Neuronal stem cell (in vitro differentiated cells): Measurements from ENCODE around the gene PDE2A.

ENCODE experiments used
- DNase-seq: peaks from one replicate; pipeline ENCODE4 v3.0.0-alpha.2; 2013; ENCODE audit warnings: low spot score
- H2AFZ ChIP-seq: one replicate; pipeline ENCODE4 v1.6.1; 2013; ENCODE audit warnings: mild to moderate bottlenecking, low read length, inconsistent platforms
- H2AK5ac ChIP-seq: 2 replicates; pipeline ENCODE4 v1.6.1; 2013; ENCODE audit warnings: low read depth, mild to moderate bottlenecking, inconsistent platforms, low read length, moderate library complexity, mixed read lengths
- H2BK120ac ChIP-seq: 2 replicates; pipeline ENCODE4 v1.6.1; 2013; ENCODE audit warnings: low read depth, mild to moderate bottlenecking, inconsistent platforms, low read length, moderate library complexity, mixed read lengths
- H2BK12ac ChIP-seq: one replicate; pipeline ENCODE4 v1.6.1; 2013; ENCODE audit warnings: low read length, inconsistent platforms
- H2BK15ac ChIP-seq: 2 replicates; pipeline ENCODE4 v1.6.1; 2013; ENCODE audit warnings: mild to moderate bottlenecking, low read length, inconsistent platforms, mixed read lengths
- H2BK5ac ChIP-seq: one replicate; pipeline ENCODE4 v1.6.1; 2013; ENCODE audit warnings: inconsistent platforms, mild to moderate bottlenecking, low read length, moderate library complexity
- H3K14ac ChIP-seq: one replicate; pipeline ENCODE4 v1.6.1; 2013; ENCODE audit warnings: low read length, inconsistent platforms
- H3K18ac ChIP-seq: 2 replicates; pipeline ENCODE4 v1.6.1; 2013; ENCODE audit warnings: low read length, inconsistent platforms
- H3K23ac ChIP-seq: 2 replicates; pipeline ENCODE4 v1.6.1; 2013; ENCODE audit warnings: low read depth, mild to moderate bottlenecking, mixed read lengths, low read length, inconsistent platforms; ENCODE audit not compliant: poor library complexity
- H3K27ac ChIP-seq: replicated peaks from 3 replicates; pipeline ENCODE4 v1.5.1; 2013; ENCODE audit warnings: low read length, inconsistent platforms
- H3K27me3 ChIP-seq, 3 experiments: 2 replicates each; pipeline ENCODE4 v1.6.1; 2013; ENCODE audit warnings: low read length in 3 of 3, mild to moderate bottlenecking in 2 of 3, inconsistent platforms in 1 of 3, low read depth in 1 of 3, mixed read lengths in 1 of 3, moderate library complexity in 1 of 3; ENCODE audit not compliant: control insufficient read depth in 3 of 3, insufficient read depth in 3 of 3
- H3K36me3 ChIP-seq, 2 donors: replicated peaks in 1 of 2; 2 replicates each; pipeline ENCODE4 v1.6.1; 2013; ENCODE audit warnings: low read length in 2 of 2; ENCODE audit not compliant: control insufficient read depth in 2 of 2, insufficient read depth in 2 of 2
- H3K4ac ChIP-seq: 2 replicates; pipeline ENCODE4 v1.6.1; 2013; ENCODE audit warnings: inconsistent platforms, mild to moderate bottlenecking, low read length, moderate library complexity
- H3K4me1 ChIP-seq, 2 donors: 1 replicate in 1 of 2; 2 replicates in 1 of 2; pipeline ENCODE4 v1.6.1; 2013; ENCODE audit warnings: low read length in 2 of 2, low read depth in 1 of 2; ENCODE audit not compliant: control insufficient read depth in 2 of 2, insufficient read depth in 1 of 2
- H3K4me2 ChIP-seq: one replicate; pipeline ENCODE4 v1.6.1; 2013; ENCODE audit warnings: mild to moderate bottlenecking, low read length, inconsistent platforms; ENCODE audit not compliant: insufficient read depth, poor library complexity, severe bottlenecking
- H3K4me3 ChIP-seq, 2 donors: 2 replicates each; pipeline ENCODE4 v1.5.1; 2013; ENCODE audit warnings: low read length in 2 of 2, mild to moderate bottlenecking in 2 of 2, inconsistent platforms in 1 of 2, moderate library complexity in 1 of 2
- H3K79me1 ChIP-seq: one replicate; pipeline ENCODE4 v1.6.1; 2013; ENCODE audit warnings: low read depth, mild to moderate bottlenecking, inconsistent platforms, low read length, moderate library complexity
- H3K9ac ChIP-seq: one replicate; pipeline ENCODE4 v1.6.1; 2013; ENCODE audit warnings: mild to moderate bottlenecking, low read depth, low read length, inconsistent platforms; ENCODE audit not compliant: poor library complexity
- H3K9me3 ChIP-seq, 2 donors: replicated peaks in 1 of 2; 2 replicates each; pipeline versions ENCODE3 to v1.6.1; 2013; ENCODE audit warnings: low read length in 2 of 2, mild to moderate bottlenecking in 2 of 2, inconsistent platforms in 1 of 2, low read depth in 1 of 2, mixed read lengths in 1 of 2, moderate library complexity in 1 of 2; ENCODE audit not compliant: control insufficient read depth in 2 of 2, insufficient read depth in 1 of 2
- H4K8ac ChIP-seq: one replicate; pipeline ENCODE4 v1.6.1; 2013; ENCODE audit warnings: low read depth, mild to moderate bottlenecking, inconsistent platforms, low read length, moderate library complexity
- H4K91ac ChIP-seq: one replicate; pipeline ENCODE4 v1.6.1; 2013; ENCODE audit warnings: low read length, low read depth, mild to moderate bottlenecking, inconsistent platforms; ENCODE audit not compliant: poor library complexity
- WGBS, 2 donors: extraction: QIAGEN DNeasy Blood & Tissue Kit; methylation state at CpG; one replicate each; pipeline ENCODE4 v1.1.7; 2013; ENCODE audit warnings: missing lambda C conversion rate in 2 of 2, mixed read lengths in 1 of 2; ENCODE audit not compliant: insufficient read length in 2 of 2, insufficient replicate concordance in 1 of 2; ENCODE audit errors: extremely low coverage in 2 of 2; 5-methylcytosine and 5-hydroxymethylcytosine counted together

Gene PDE2A

DNA sequence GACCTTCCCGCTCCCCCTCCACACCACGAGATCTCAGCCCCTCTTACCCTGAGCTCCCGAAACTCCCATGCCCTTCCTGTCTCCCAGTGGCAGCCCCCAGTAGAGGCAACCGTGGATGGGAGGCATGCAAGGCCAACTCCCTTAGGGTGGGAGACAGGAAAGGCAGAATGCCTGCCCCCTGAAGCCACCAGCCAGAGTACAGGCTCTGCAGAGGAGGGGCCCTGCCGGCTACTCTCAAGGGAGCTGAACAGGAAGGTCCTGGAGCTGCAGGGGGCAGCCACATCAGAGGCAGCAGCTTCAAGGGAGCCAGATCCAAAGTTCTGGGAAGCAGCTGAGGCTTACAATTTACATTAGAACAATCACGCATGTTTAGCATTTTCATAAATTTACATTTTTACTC, 38.3 kb downstream of the PDE2A start:
- H3K14ac ChIP-seq: no peak overlapping the region
- no peak overlapping the region for H3K27ac ChIP-seq
- no peak overlapping the region for H3K4me2 ChIP-seq
- no peak overlapping the region for H2AFZ ChIP-seq
- WGBS, 2 donors: no CpG with 5 or more reads among the region's 6 CpGs
- peaks cover 4 to 8% of the 10 kb centered on the region in 2 donors for H3K4me1 ChIP-seq
- no peak overlapping the region for H2BK5ac ChIP-seq
- no peak overlapping the region for H2BK12ac ChIP-seq
- H3K4ac ChIP-seq: no peak overlapping the region
- DNase-seq: no peak
- H3K27me3 ChIP-seq: peaks cover 0 to 75% (median 17%) of the 10 kb centered on the region in 3 experiments
- no peaks in the 10 kb centered on the region for H3K36me3 ChIP-seq
- no peak overlapping the region for H2BK120ac ChIP-seq
- H3K79me1 ChIP-seq: peaks cover 1% of the 10 kb centered on the region
- H3K9ac ChIP-seq: no peak overlapping the region
- H3K18ac ChIP-seq: peak overlapping the region; percentile 73
- H3K9me3 ChIP-seq: peaks cover 0 to 3% of the 10 kb centered on the region in 2 donors
- H4K91ac ChIP-seq: no peak overlapping the region
- H4K8ac ChIP-seq: no peak overlapping the region
- H2AK5ac ChIP-seq: no peak overlapping the region
- no peak overlapping the region for H3K23ac ChIP-seq
- H2BK15ac ChIP-seq: no peak overlapping the region
- no peak overlapping the region for H3K4me3 ChIP-seq

- WGBS, 2 donors: no CpG with 5 or more reads among the region's 9 CpGs
Observed at GRCh38 chr11:72635309-72635915, 38.8 kb downstream of the PDE2A start.

GRCh38 chr11:72634472-72635095, 39.6 kb downstream of the PDE2A start:
- Histone ChIP-seq H3K36me3 (no peaks in the 10 kb centered on the region), H3K27me3 (peaks cover 0 to 71% (median 5%) of the 10 kb centered on the region in 3 experiments), H2BK120ac (peak overlapping the region; percentile 22), H2BK5ac (no peak overlapping the region), H3K4me3 (no peak overlapping the region), H3K18ac (peak overlapping the region; percentile 16), H3K23ac (no peak overlapping the region), H3K9ac (peak overlapping the region; percentile 22), H2AFZ (no peak overlapping the region), H2AK5ac (peak overlapping the region; percentile 1), H4K91ac (no peak overlapping the region), H4K8ac (no peak overlapping the region), H2BK12ac (no peak overlapping the region), H3K27ac (no peak overlapping the region), H3K79me1 (no peaks in the 10 kb centered on the region), H3K9me3 (peaks cover 0 to 3% of the 10 kb centered on the region in 2 donors), H3K4me1 (peaks cover 4 to 5% of the 10 kb centered on the region in 2 donors), H3K14ac (no peak overlapping the region), H2BK15ac (peak overlapping the region; percentile 16), H3K4ac (no peak overlapping the region), H3K4me2 (no peak overlapping the region)
- no peak for DNase-seq
- WGBS, 2 donors: no CpG with 5 or more reads among the region's 7 CpGs

More at GRCh38 chr11:72635309-72635915, 38.8 kb downstream of the PDE2A start:
- Histone ChIP-seq H2AFZ (no peak overlapping the region), H2BK120ac (no peak overlapping the region), H3K18ac (no peak overlapping the region), H3K4ac (no peak overlapping the region), H2AK5ac (no peak overlapping the region), H3K27ac (no peak overlapping the region), H4K91ac (no peak overlapping the region), H3K79me1 (peaks cover under 1% of the 10 kb centered on the region), H3K27me3 (peaks cover 0 to 73% (median 11%) of the 10 kb centered on the region in 3 experiments), H2BK12ac (no peak overlapping the region), H3K9me3 (peaks cover 0 to 3% of the 10 kb centered on the region in 2 donors), H3K23ac (no peak overlapping the region), H3K9ac (no peak overlapping the region), H2BK15ac (no peak overlapping the region), H4K8ac (no peak overlapping the region), H3K14ac (no peak overlapping the region), H2BK5ac (no peak overlapping the region), H3K4me1 (peaks cover 4 to 8% of the 10 kb centered on the region in 2 donors), H3K36me3 (no peaks in the 10 kb centered on the region), H3K4me3 (no peak overlapping the region), H3K4me2 (no peak overlapping the region)
- DNase-seq: no peak

DNA sequence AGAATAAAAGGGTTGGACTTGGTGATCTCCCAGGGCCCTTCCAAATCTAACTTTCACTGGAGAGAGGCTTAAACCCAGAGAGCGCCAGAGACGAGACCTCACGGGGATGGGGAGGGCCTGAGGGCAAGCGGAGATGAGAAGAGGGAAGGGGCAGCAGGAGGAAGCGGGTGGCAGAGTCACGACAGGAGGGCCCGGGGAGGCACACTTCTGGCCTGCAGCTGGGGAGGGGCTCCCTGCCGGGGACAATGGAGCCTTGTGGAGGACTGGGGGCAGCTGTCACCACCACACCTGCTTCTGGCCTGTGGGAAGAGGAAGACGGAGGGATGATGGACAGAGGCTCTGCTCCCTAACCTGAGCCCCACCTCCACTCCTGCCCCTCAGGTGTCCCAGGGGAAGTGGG, 40.2 kb downstream of the PDE2A start:
- Histone ChIP-seq H3K36me3 (no peaks in the 10 kb centered on the region), H2BK15ac (no peak overlapping the region), H3K18ac (peak overlapping the region; percentile 16), H4K91ac (no peak overlapping the region), H3K4me2 (no peak overlapping the region), H2AFZ (no peak overlapping the region), H3K4ac (no peak overlapping the region), H3K79me1 (no peaks in the 10 kb centered on the region), H3K4me3 (no peak overlapping the region), H3K27me3 (peaks cover 0 to 70% (median under 1%) of the 10 kb centered on the region in 3 experiments), H3K27ac (no peak overlapping the region), H3K14ac (no peak overlapping the region), H3K23ac (peak overlapping the region; percentile 38), H2BK12ac (no peak overlapping the region), H2AK5ac (no peak overlapping the region), H2BK120ac (peak overlapping the region; percentile 22), H2BK5ac (no peak overlapping the region), H4K8ac (no peak overlapping the region), H3K9me3 (peaks cover 0 to 3% of the 10 kb centered on the region in 2 donors), H3K9ac (peak overlapping the region; percentile 22), H3K4me1 (peaks cover 4 to 5% of the 10 kb centered on the region in 2 donors)
- WGBS, 2 donors: no CpG with 5 or more reads among the region's 9 CpGs
- DNase-seq: no peak
